ENCODE results near the gene ELOVL3. TPM values are rescaled to one million over a fixed set of nuclear protein-coding genes. Genes with fewer than 3 reads are reported as not detected.

ELOVL3 gene
- total RNA-seq, 2 experiments from 2014 or later, result not detected

GRCh38 chr10:102235598-102235920, 9.5 kb downstream of the ELOVL3 start:
- no peak for ATAC-seq
- H3K4me1 Mint-ChIP-seq (ENCODE audit: low read depth), result peaks cover 2% of the 10 kb centered on the region
- H3K36me3 Mint-ChIP-seq (ENCODE audit: low read depth), result no peaks in the 10 kb centered on the region
- DNase-seq, result no peak
- no peaks in the 10 kb centered on the region for H3K9me3 Mint-ChIP-seq
- peaks cover 41% of the 10 kb centered on the region for H3K27me3 Mint-ChIP-seq
- H3K27ac Mint-ChIP-seq, result no peak overlapping the region
- TF ChIP-seq, protein P1, sequence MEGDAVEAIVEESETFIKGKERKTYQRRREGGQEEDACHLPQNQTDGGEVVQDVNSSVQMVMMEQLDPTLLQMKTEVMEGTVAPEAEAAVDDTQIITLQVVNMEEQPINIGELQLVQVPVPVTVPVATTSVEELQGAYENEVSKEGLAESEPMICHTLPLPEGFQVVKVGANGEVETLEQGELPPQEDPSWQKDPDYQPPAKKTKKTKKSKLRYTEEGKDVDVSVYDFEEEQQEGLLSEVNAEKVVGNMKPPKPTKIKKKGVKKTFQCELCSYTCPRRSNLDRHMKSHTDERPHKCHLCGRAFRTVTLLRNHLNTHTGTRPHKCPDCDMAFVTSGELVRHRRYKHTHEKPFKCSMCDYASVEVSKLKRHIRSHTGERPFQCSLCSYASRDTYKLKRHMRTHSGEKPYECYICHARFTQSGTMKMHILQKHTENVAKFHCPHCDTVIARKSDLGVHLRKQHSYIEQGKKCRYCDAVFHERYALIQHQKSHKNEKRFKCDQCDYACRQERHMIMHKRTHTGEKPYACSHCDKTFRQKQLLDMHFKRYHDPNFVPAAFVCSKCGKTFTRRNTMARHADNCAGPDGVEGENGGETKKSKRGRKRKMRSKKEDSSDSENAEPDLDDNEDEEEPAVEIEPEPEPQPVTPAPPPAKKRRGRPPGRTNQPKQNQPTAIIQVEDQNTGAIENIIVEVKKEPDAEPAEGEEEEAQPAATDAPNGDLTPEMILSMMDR (IDR thresholded peaks at IDR 0.05), result no peak
- POLR2A ChIA-PET, result interaction anchor here (0.7 to 1.9 kb wide), 3 partner anchors 9 to 107 kb away, joined by 3 to 7 read pairs (median 4); partner anchors contain the start of gene GBF1
- intact Hi-C loops (cut with micrococcal nuclease), result loop anchor here (10.0 kb wide), 1 partner anchor 239 kb away; no protein-coding TSS in a partner anchor
- CTCF ChIA-PET, result interaction anchor here (1.0 to 19.5 kb wide), 4 partner anchors 9 to 158 kb away, joined by 3 to 886 read pairs (median 4); partner anchors contain the start of gene ELOVL3
- no peak overlapping the region for H3K4me3 Mint-ChIP-seq

GRCh38 chr10:102236006-102236405, 9.9 kb downstream of the ELOVL3 start:
- CTCF ChIA-PET, result interaction anchor here (1.0 to 19.5 kb wide), 2 partner anchors 9 to 117 kb away, joined by 4 to 886 read pairs; partner anchors contain the start of gene ELOVL3
- TF ChIP-seq, protein P1 (IDR thresholded peaks at IDR 0.05), result no peak

DNA sequence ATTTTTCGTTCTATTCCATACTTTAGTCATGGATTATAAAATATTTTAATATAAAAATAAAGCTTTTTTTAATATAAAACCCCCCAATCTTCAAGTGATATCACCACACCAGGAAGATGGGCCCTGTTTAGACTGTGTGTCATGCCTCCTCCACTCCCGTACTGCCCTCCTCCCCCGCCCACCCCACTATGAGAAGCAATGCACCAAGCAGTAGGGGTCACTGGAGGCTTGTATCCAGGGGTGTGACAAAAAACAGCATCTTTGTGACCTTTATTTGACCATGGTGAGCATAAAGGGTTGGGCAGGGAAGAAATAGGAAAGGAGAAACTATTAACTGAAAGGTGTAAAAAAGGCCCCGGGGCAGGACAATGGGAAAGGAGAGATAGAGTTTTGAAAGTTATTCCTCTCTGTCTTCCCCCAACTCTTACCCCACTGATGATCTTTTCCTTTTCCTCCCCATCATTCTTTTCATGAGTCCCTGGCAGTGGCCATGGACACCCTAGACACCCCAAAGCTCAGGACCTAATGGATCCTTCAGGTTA, 11.7 kb downstream of the ELOVL3 start:
- DNase-seq (no peak), ATAC-seq (no peak)
- Mint-ChIP-seq H3K9me3 (no peaks in the 10 kb centered on the region), H3K27ac (no peak overlapping the region), H3K4me1 (ENCODE audit: low read depth) (peaks cover 11% of the 10 kb centered on the region), H3K4me3 (no peak overlapping the region), H3K36me3 (ENCODE audit: low read depth) (no peaks in the 10 kb centered on the region), H3K27me3 (peaks cover 44% of the 10 kb centered on the region)
- ChIA-PET POLR2A (no interaction called here), CTCF (interaction anchor here (0.7 to 19.5 kb wide), 7 partner anchors 7 to 162 kb away, joined by 3 to 886 read pairs (median 3); no protein-coding TSS in a partner anchor)
- intact Hi-C loops (cut with micrococcal nuclease), result loop anchor here (10.0 kb wide), 1 partner anchor 237 kb away; no protein-coding TSS in a partner anchor
- TF ChIP-seq, protein P1 (IDR thresholded peaks at IDR 0.05), result no peak

More at GRCh38 chr10:102236006-102236405, 9.9 kb downstream of the ELOVL3 start:
- H3K9me3 Mint-ChIP-seq, result no peaks in the 10 kb centered on the region
- intact Hi-C loops (cut with micrococcal nuclease), result loop anchor here (10.0 kb wide), 1 partner anchor 239 kb away; no protein-coding TSS in a partner anchor
- peaks cover 42% of the 10 kb centered on the region for H3K27me3 Mint-ChIP-seq
- no peak overlapping the region for H3K27ac Mint-ChIP-seq
- no peaks in the 10 kb centered on the region for H3K36me3 Mint-ChIP-seq (ENCODE audit: low read depth)
- POLR2A ChIA-PET, result interaction anchor here (0.7 to 1.9 kb wide), 3 partner anchors 9 to 107 kb away, joined by 3 to 7 read pairs (median 4); partner anchors contain the start of gene GBF1
- ATAC-seq, result no peak
- no peak overlapping the region for H3K4me3 Mint-ChIP-seq
- no peak for DNase-seq
- peaks cover 4% of the 10 kb centered on the region for H3K4me1 Mint-ChIP-seq (ENCODE audit: low read depth)

GRCh38 chr10:102240467-102241031, 14.4 kb downstream of the ELOVL3 start:
- POLR2A ChIA-PET, result interaction anchor here (1.0 to 1.3 kb wide), 2 partner anchors 158 to 210 kb away, joined by 3 to 4 read pairs; no protein-coding TSS in a partner anchor
- ATAC-seq, result no peak

More at GRCh38 chr10:102240467-102241031, 14.4 kb downstream of the ELOVL3 start:
- H3K9me3 Mint-ChIP-seq, result no peaks in the 10 kb centered on the region
- H3K4me1 Mint-ChIP-seq (ENCODE audit: low read depth), result peaks cover 13% of the 10 kb centered on the region
- H3K36me3 Mint-ChIP-seq (ENCODE audit: low read depth), result no peaks in the 10 kb centered on the region
- peaks cover 42% of the 10 kb centered on the region for H3K27me3 Mint-ChIP-seq
- H3K27ac Mint-ChIP-seq, result no peak overlapping the region
- H3K4me3 Mint-ChIP-seq, result peak overlapping the region; percentile 35
- no peak for DNase-seq
- TF ChIP-seq, protein P1 (IDR thresholded peaks at IDR 0.05), result no peak
- CTCF ChIA-PET, result interaction anchor here (1.0 to 19.5 kb wide), 7 partner anchors 9 to 238 kb away, joined by 3 to 886 read pairs (median 4); no protein-coding TSS in a partner anchor
- intact Hi-C loops (cut with micrococcal nuclease), result no loop called here
